Measurements from ENCODE around the gene RASSF7.

RASSF7 gene

DNA sequence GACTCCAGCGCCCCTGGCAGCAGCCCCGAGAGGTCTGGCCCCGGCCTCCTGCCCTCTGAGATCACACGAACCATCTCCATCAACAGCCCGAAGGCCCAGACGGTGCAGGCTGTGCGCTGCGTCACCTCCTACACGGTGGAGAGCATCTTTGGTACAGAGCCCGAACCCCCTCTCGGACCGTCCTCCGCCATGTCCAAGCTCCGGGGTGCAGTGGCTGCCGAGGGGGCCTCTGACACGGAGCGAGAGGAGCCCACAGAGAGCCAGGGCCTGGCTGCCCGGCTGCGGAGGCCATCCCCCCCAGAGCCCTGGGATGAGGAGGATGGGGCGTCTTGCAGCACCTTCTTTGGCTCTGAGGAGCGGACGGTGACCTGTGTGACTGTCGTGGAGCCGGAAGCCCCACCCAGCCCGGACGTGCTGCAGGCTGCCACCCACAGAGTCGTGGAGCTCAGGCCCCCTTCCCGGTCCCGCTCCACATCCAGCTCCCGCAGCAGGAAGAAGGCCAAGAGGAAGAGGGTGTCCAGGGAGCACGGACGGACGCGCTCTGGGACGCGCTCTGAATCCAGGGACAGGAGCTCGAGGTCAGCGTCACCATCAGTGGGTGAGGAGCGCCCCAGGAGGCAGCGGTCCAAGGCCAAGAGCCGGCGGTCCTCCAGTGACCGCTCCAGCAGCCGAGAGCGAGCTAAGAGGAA is 47.3 kb downstream of the RASSF7 start:
- H3K14ac ChIP-seq (ENCODE audit: low read length), result no peak overlapping the region
- H2BK12ac ChIP-seq (ENCODE audit: low read length), result no peak overlapping the region
- H3K4me1 ChIP-seq (ENCODE audit: control insufficient read depth in 1 of 2, insufficient read depth in 2 of 2, low read length in 2 of 2), result no peaks in the 10 kb centered on the region
- H2BK5ac ChIP-seq (ENCODE audit: low read depth, low read length, poor library complexity), result no peak overlapping the region
- H3K4me2 ChIP-seq (ENCODE audit: low read length), result no peak overlapping the region
- H3K36me3 ChIP-seq (ENCODE audit: control insufficient read depth in 1 of 2, insufficient read depth in 2 of 2, low read length in 2 of 2), result peaks cover 96 to 98% of the 10 kb centered on the region in 2 experiments
- no peak overlapping the region for H3K23ac ChIP-seq (ENCODE audit: low read length)
- no peaks in the 10 kb centered on the region for H3K79me1 ChIP-seq (ENCODE audit: low read length)
- no peaks in the 10 kb centered on the region for H3K79me2 ChIP-seq (ENCODE audit: control insufficient read depth, insufficient read depth, low read length, poor library complexity)
- H2AK5ac ChIP-seq (ENCODE audit: low read length), result no peak overlapping the region
- H2BK120ac ChIP-seq (ENCODE audit: insufficient read depth, low read length, poor library complexity), result no peak overlapping the region
- H3K9ac ChIP-seq (ENCODE audit: low read length), result no peak overlapping the region
- no peak overlapping the region for H3K27ac ChIP-seq (ENCODE audit: low read depth, low read length)
- no peak overlapping the region for H3K18ac ChIP-seq (ENCODE audit: low read length)
- H3K27me3 ChIP-seq (ENCODE audit: insufficient read depth, low read length), result no peaks in the 10 kb centered on the region
- no CpG with 5 or more reads among the region's 45 CpGs for WGBS (ENCODE audit: extremely low coverage, insufficient coverage, insufficient read length)
- peak overlapping the region; percentile 56 for H4K12ac ChIP-seq (ENCODE audit: low read depth, low read length)
- H3K4me3 ChIP-seq (ENCODE audit: low read depth, low read length), result no peak overlapping the region
- no peak overlapping the region for H2AFZ ChIP-seq (ENCODE audit: insufficient read depth, low read length, poor library complexity)
- H4K91ac ChIP-seq (ENCODE audit: low read depth, low read length), result no peak overlapping the region
- no peak for DNase-seq
- no peak overlapping the region for H3K4ac ChIP-seq (ENCODE audit: low read depth, low read length)
- no peaks in the 10 kb centered on the region for H3K9me3 ChIP-seq (ENCODE audit: insufficient read depth, low read depth, low read length)
- no peak overlapping the region for H4K8ac ChIP-seq (ENCODE audit: low read depth, low read length)

- Histone ChIP-seq H3K4me3 (ENCODE audit: low read depth, low read length) (no peak overlapping the region), H2BK120ac (ENCODE audit: insufficient read depth, low read length, poor library complexity) (no peak overlapping the region), H2BK12ac (ENCODE audit: low read length) (no peak overlapping the region), H3K79me1 (ENCODE audit: low read length) (no peaks in the 10 kb centered on the region), H4K91ac (ENCODE audit: low read depth, low read length) (no peak overlapping the region), H3K79me2 (ENCODE audit: control insufficient read depth, insufficient read depth, low read length, poor library complexity) (no peaks in the 10 kb centered on the region), H3K9ac (ENCODE audit: low read length) (no peak overlapping the region), H3K27ac (ENCODE audit: low read depth, low read length) (no peak overlapping the region), H2AK5ac (ENCODE audit: low read length) (no peak overlapping the region), H3K27me3 (ENCODE audit: insufficient read depth, low read length) (no peaks in the 10 kb centered on the region), H3K14ac (ENCODE audit: low read length) (no peak overlapping the region), H3K18ac (ENCODE audit: low read length) (no peak overlapping the region), H2AFZ (ENCODE audit: insufficient read depth, low read length, poor library complexity) (no peak overlapping the region), H4K12ac (ENCODE audit: low read depth, low read length) (no peak overlapping the region), H3K36me3 (ENCODE audit: control insufficient read depth in 1 of 2, insufficient read depth in 2 of 2, low read length in 2 of 2) (peaks cover 93 to 95% of the 10 kb centered on the region in 2 experiments), H3K23ac (ENCODE audit: low read length) (no peak overlapping the region), H2BK5ac (ENCODE audit: low read depth, low read length, poor library complexity) (no peak overlapping the region), H3K4me1 (ENCODE audit: control insufficient read depth in 1 of 2, insufficient read depth in 2 of 2, low read length in 2 of 2) (peaks cover 2% of the 10 kb centered on the region in 2 experiments), H3K4ac (ENCODE audit: low read depth, low read length) (no peak overlapping the region), H3K9me3 (ENCODE audit: insufficient read depth, low read depth, low read length) (no peaks in the 10 kb centered on the region), H3K4me2 (ENCODE audit: low read length) (no peak overlapping the region), H4K8ac (ENCODE audit: low read depth, low read length) (no peak overlapping the region)
- no CpG with 5 or more reads among the region's 28 CpGs for WGBS (ENCODE audit: extremely low coverage, insufficient coverage, insufficient read length)
- DNase-seq, result no peak
Observed at GRCh38 chr11:608791-609251, 48.1 kb downstream of the RASSF7 start.

GRCh38 chr11:609341-609811 is 48.6 kb downstream of the RASSF7 start:
- no peak overlapping the region for H2BK12ac ChIP-seq (ENCODE audit: low read length)
- H3K27ac ChIP-seq (ENCODE audit: low read depth, low read length), result no peak overlapping the region
- H2BK5ac ChIP-seq (ENCODE audit: low read depth, low read length, poor library complexity), result no peak overlapping the region

GRCh38 chr11:610146-610801 is 49.5 kb downstream of the RASSF7 start:
- Histone ChIP-seq H2BK120ac (ENCODE audit: insufficient read depth, low read length, poor library complexity) (no peak overlapping the region), H3K36me3 (ENCODE audit: control insufficient read depth in 1 of 2, insufficient read depth in 2 of 2, low read length in 2 of 2) (peaks cover 89% of the 10 kb centered on the region in 2 experiments), H3K4me2 (ENCODE audit: low read length) (no peak overlapping the region), H2BK12ac (ENCODE audit: low read length) (no peak overlapping the region), H2AK5ac (ENCODE audit: low read length) (no peak overlapping the region), H3K27me3 (ENCODE audit: insufficient read depth, low read length) (no peaks in the 10 kb centered on the region), H3K4ac (ENCODE audit: low read depth, low read length) (no peak overlapping the region), H3K9me3 (ENCODE audit: insufficient read depth, low read depth, low read length) (no peaks in the 10 kb centered on the region), H3K4me1 (ENCODE audit: control insufficient read depth in 1 of 2, insufficient read depth in 2 of 2, low read length in 2 of 2) (peaks cover 9 to 13% of the 10 kb centered on the region in 2 experiments), H3K27ac (ENCODE audit: low read depth, low read length) (no peak overlapping the region), H3K14ac (ENCODE audit: low read length) (no peak overlapping the region), H3K79me2 (ENCODE audit: control insufficient read depth, insufficient read depth, low read length, poor library complexity) (no peaks in the 10 kb centered on the region), H4K8ac (ENCODE audit: low read depth, low read length) (no peak overlapping the region), H3K23ac (ENCODE audit: low read length) (no peak overlapping the region), H3K4me3 (ENCODE audit: low read depth, low read length) (no peak overlapping the region), H4K12ac (ENCODE audit: low read depth, low read length) (no peak overlapping the region), H3K9ac (ENCODE audit: low read length) (no peak overlapping the region), H2BK5ac (ENCODE audit: low read depth, low read length, poor library complexity) (no peak overlapping the region), H2AFZ (ENCODE audit: insufficient read depth, low read length, poor library complexity) (no peak overlapping the region), H4K91ac (ENCODE audit: low read depth, low read length) (no peak overlapping the region), H3K79me1 (ENCODE audit: low read length) (no peaks in the 10 kb centered on the region), H3K18ac (ENCODE audit: low read length) (no peak overlapping the region)
- no CpG with 5 or more reads among the region's 18 CpGs for WGBS (ENCODE audit: extremely low coverage, insufficient coverage, insufficient read length)
- DNase-seq, result no peak

More at GRCh38 chr11:609341-609811, 48.6 kb downstream of the RASSF7 start:
- H3K4me2 ChIP-seq (ENCODE audit: low read length), result no peak overlapping the region
- no peak overlapping the region for H2AK5ac ChIP-seq (ENCODE audit: low read length)
- no peak overlapping the region for H4K91ac ChIP-seq (ENCODE audit: low read depth, low read length)
- no peak for DNase-seq
- peaks cover 92 to 94% of the 10 kb centered on the region in 2 experiments for H3K36me3 ChIP-seq (ENCODE audit: control insufficient read depth in 1 of 2, insufficient read depth in 2 of 2, low read length in 2 of 2)
- no peak overlapping the region for H4K8ac ChIP-seq (ENCODE audit: low read depth, low read length)
- no peak overlapping the region for H3K4ac ChIP-seq (ENCODE audit: low read depth, low read length)
- no peak overlapping the region for H4K12ac ChIP-seq (ENCODE audit: low read depth, low read length)
- H3K4me3 ChIP-seq (ENCODE audit: low read depth, low read length), result no peak overlapping the region
- no peak overlapping the region for H3K14ac ChIP-seq (ENCODE audit: low read length)
- no peaks in the 10 kb centered on the region for H3K79me2 ChIP-seq (ENCODE audit: control insufficient read depth, insufficient read depth, low read length, poor library complexity)
- no CpG with 5 or more reads among the region's 28 CpGs for WGBS (ENCODE audit: extremely low coverage, insufficient coverage, insufficient read length)
- H3K27me3 ChIP-seq (ENCODE audit: insufficient read depth, low read length), result no peaks in the 10 kb centered on the region
- no peaks in the 10 kb centered on the region for H3K79me1 ChIP-seq (ENCODE audit: low read length)
- no peak overlapping the region for H3K18ac ChIP-seq (ENCODE audit: low read length)
- peaks cover 5 to 7% of the 10 kb centered on the region in 2 experiments for H3K4me1 ChIP-seq (ENCODE audit: control insufficient read depth in 1 of 2, insufficient read depth in 2 of 2, low read length in 2 of 2)
- H3K9ac ChIP-seq (ENCODE audit: low read length), result no peak overlapping the region
- H2BK120ac ChIP-seq (ENCODE audit: insufficient read depth, low read length, poor library complexity), result no peak overlapping the region
- H3K23ac ChIP-seq (ENCODE audit: low read length), result no peak overlapping the region
- H2AFZ ChIP-seq (ENCODE audit: insufficient read depth, low read length, poor library complexity), result no peak overlapping the region
- no peaks in the 10 kb centered on the region for H3K9me3 ChIP-seq (ENCODE audit: insufficient read depth, low read depth, low read length)
